SIG-M5 treated with dmso at 0.1 percent for 504 hours (cell line): Measurements from ENCODE around the gene PYROXD2.

Experiments used
- DNase-seq: peaks from one replicate; lab custom pipeline; 2025; ENCODE audit not compliant: unreplicated experiment; lab: John Stamatoyannopoulos, UW

Gene PYROXD2

GRCh38 chr10:98416606-98417388 lies 1.8 kb upstream of the PYROXD2 start:
- no peak for DNase-seq

GRCh38 chr10:98415731-98416119 lies 743 bp upstream of the PYROXD2 start:
- no peak for DNase-seq

- no peak for DNase-seq
Measured at GRCh38 chr10:98414578-98414931, 427 bp downstream of the PYROXD2 start.

GRCh38 chr10:98411768-98412167 lies 3.2 kb downstream of the PYROXD2 start:
- DNase-seq: no peak

- no peak for DNase-seq
Measured at GRCh38 chr10:98411166-98411565, 3.8 kb downstream of the PYROXD2 start.

- DNase-seq: no peak
Measured at GRCh38 chr10:98410759-98411158, 4.2 kb downstream of the PYROXD2 start.

- DNase-seq: no peak
Measured at GRCh38 chr10:98410135-98410743, 4.7 kb downstream of the PYROXD2 start.

- no peak for DNase-seq
Measured at GRCh38 chr10:98408799-98409198, 6.2 kb downstream of the PYROXD2 start.

GRCh38 chr10:98407744-98408241 lies 7.2 kb downstream of the PYROXD2 start:
- no peak for DNase-seq

- DNase-seq: no peak
Measured at GRCh38 chr10:98407017-98407743, 7.8 kb downstream of the PYROXD2 start.

- no peak for DNase-seq
Measured at GRCh38 chr10:98405422-98405821, 9.6 kb downstream of the PYROXD2 start.

- DNase-seq: no peak
Measured at GRCh38 chr10:98404571-98405359, 10.2 kb downstream of the PYROXD2 start.

GRCh38 chr10:98403812-98404504 lies 11.0 kb downstream of the PYROXD2 start:
- DNase-seq: no peak

GRCh38 chr10:98402931-98403718 lies 11.9 kb downstream of the PYROXD2 start:
- no peak for DNase-seq

GRCh38 chr10:98402478-98402877 lies 12.5 kb downstream of the PYROXD2 start:
- DNase-seq: no peak

- DNase-seq: no peak
Measured at GRCh38 chr10:98400482-98400881, 14.5 kb downstream of the PYROXD2 start.

GRCh38 chr10:98399784-98400183 lies 15.2 kb downstream of the PYROXD2 start:
- no peak for DNase-seq

- DNase-seq: no peak
Measured at GRCh38 chr10:98397089-98397600, 17.8 kb downstream of the PYROXD2 start.
